OCI-LY7 (cell line): ENCODE data around the gene TRAPPC12. TPM values are rescaled to one million over a fixed set of nuclear protein-coding genes. Genes with fewer than 3 reads are reported as not detected.

ENCODE experiments used
- BruUV-seq: library from RNA; stranded (reverse); fragments of 400-500 nt; replicated peaks from 2 replicates; lab custom pipeline; 2021; lab: Mats Ljungman, UMichigan
- CTCF ChIA-PET: fragments of 300-600 bp; sonication (Branson Sonifier 250); formaldehyde crosslinking; loops from one replicate; lab custom pipeline; 2022; ENCODE audit warnings: antibody characterized with exemption; ENCODE audit not compliant: unreplicated experiment; lab: Charles Lee
- POLR2A ChIA-PET: fragments of 300-600 bp; sonication (Branson Sonifier 250); formaldehyde crosslinking; loops from one replicate; lab custom pipeline; 2022; ENCODE audit warnings: antibody characterized with exemption; lab: Charles Lee
- DNase-seq: peaks from one replicate; pipeline ENCODE4 v3.0.0-alpha.2; 2015; ENCODE audit warnings: low spot score
- H2AFZ ChIP-seq: fragments of 200-600 bp; sonication (generic), shearing (Covaris generic); 2 replicates; pipeline ENCODE4 v1.6.1; 2014; ENCODE audit warnings: mild to moderate bottlenecking, antibody characterized with exemption, low read length, moderate library complexity
- H3K27ac ChIP-seq: fragments of 200-600 bp; sonication (generic); 2 replicates; pipeline ENCODE4 v1.5.1; 2014; ENCODE audit warnings: mixed run types, low read depth, mild to moderate bottlenecking, moderate library complexity, low read length, inconsistent platforms; ENCODE audit not compliant: poor library complexity, severe bottlenecking
- H3K36me3 ChIP-seq: fragments of 200-600 bp; sonication (generic); 2 replicates; pipeline ENCODE4 v1.6.1; 2014; ENCODE audit warnings: mild to moderate bottlenecking, antibody characterized with exemption, low read length, moderate library complexity, mixed read lengths; ENCODE audit not compliant: insufficient read depth
- H3K4me1 ChIP-seq: fragments of 200-600 bp; sonication (generic); 2 replicates; pipeline ENCODE4 v1.5.1; 2014; ENCODE audit warnings: mild to moderate bottlenecking, low read length; ENCODE audit not compliant: insufficient read depth, poor library complexity, severe bottlenecking
- H3K4me2 ChIP-seq: fragments of 200-600 bp; sonication (generic); 2 replicates; pipeline ENCODE4 v1.6.1; 2014; ENCODE audit warnings: mild to moderate bottlenecking, low read length
- H3K4me3 ChIP-seq: fragments of 200-600 bp; sonication (generic); 2 replicates; pipeline ENCODE4 v1.5.1; 2014; ENCODE audit warnings: mild to moderate bottlenecking, low read depth, low read length; ENCODE audit not compliant: poor library complexity, severe bottlenecking
- H3K79me2 ChIP-seq: fragments of 200-600 bp; sonication (generic); 2 replicates; pipeline ENCODE4 v1.6.1; 2016; ENCODE audit warnings: low read depth, mild to moderate bottlenecking, low read length, moderate library complexity, mixed read lengths; ENCODE audit not compliant: insufficient read depth
- H3K9me2 ChIP-seq: fragments of 200-600 bp; sonication (generic); 2 replicates; pipeline ENCODE4 v1.6.1; 2016; ENCODE audit warnings: mild to moderate bottlenecking, low read length, mixed read lengths; ENCODE audit not compliant: insufficient read depth
- H3K9me3 ChIP-seq: fragments of 200-600 bp; sonication (generic); 2 replicates; pipeline ENCODE4 v1.6.1; 2014; ENCODE audit warnings: mild to moderate bottlenecking, mixed run types, low read length, mixed read lengths
- H4K20me1 ChIP-seq: fragments of 200-600 bp; sonication (generic); 2 replicates; pipeline ENCODE4 v1.6.1; 2014; ENCODE audit warnings: mild to moderate bottlenecking, antibody characterized with exemption, low read length, moderate library complexity, mixed read lengths; ENCODE audit not compliant: insufficient read depth
- CTCF ChIP-seq: fragments of 200-600 bp; sonication (generic); conservative IDR thresholded peaks from 2 replicates; pipeline ENCODE4 v1.5.1; 2014; ENCODE audit warnings: mild to moderate bottlenecking, antibody characterized with exemption, low read length, moderate library complexity, mixed read lengths
- EZH2phosphoT487 ChIP-seq: fragments of 200-600 bp; sonication (generic); IDR thresholded peaks from 2 replicates; pipeline ENCODE4 v1.6.1; 2018; ENCODE audit warnings: low read depth, borderline replicate concordance, mild to moderate bottlenecking, mixed run types, antibody characterized with exemption, low read length, moderate library complexity, mixed read lengths
- intact Hi-C: fragments of 100-400 bp; cut with micrococcal nuclease; formaldehyde crosslinking; loops from one replicate; pipeline ENCODE4 v1.10.0; 2022; ENCODE audit not compliant: unreplicated experiment
- total RNA-seq, 2 experiments: library from RNA; depleted of rRNA in 1 of 2; stranded (reverse); fragments of >200 nt in 1 of 2; shearing (Covaris generic) in 1 of 2; gene quantifications; 2 replicates each; pipeline ENCODE4 v1.2.3, GENCODE V29; 2014 to 2022

TRAPPC12 gene
- total RNA-seq, 2 experiments from 2014 or later, result 85.2 to 91.6 TPM

- Histone ChIP-seq H3K27ac (peak overlapping the region; percentile 70), H3K4me1 (peaks cover 15% of the 10 kb centered on the region), H2AFZ (no peak overlapping the region; the same call in 1 of the 2 replicates), H3K36me3 (peaks cover 72% of the 10 kb centered on the region), H3K9me3 (no peaks in the 10 kb centered on the region), H3K79me2 (no peaks in the 10 kb centered on the region), H4K20me1 (no peaks in the 10 kb centered on the region), H3K4me3 (no peak overlapping the region), H3K4me2 (peak overlapping the region; percentile 32), H3K9me2 (no peaks in the 10 kb centered on the region)
- intact Hi-C loops, result no loop called here
- peak; percentile 71 for DNase-seq
- ChIA-PET CTCF (no interaction called here), POLR2A (interaction anchor here (0.6 to 1.0 kb wide), 3 partner anchors 9 to 190 kb away, joined by 3 to 4 read pairs (median 3); no protein-coding TSS in a partner anchor)
- BruUV-seq, result no TSS peak
- TF ChIP-seq CTCF (no peak), EZH2phosphoT487 (no peak)
Measured at GRCh38 chr2:3403587-3404334, 24.3 kb downstream of the TRAPPC12 start.

GRCh38 chr2:3404349-3404894 lies 24.9 kb downstream of the TRAPPC12 start:
- no peak for DNase-seq
- H3K4me2 ChIP-seq, result no peak overlapping the region
- peaks cover 15% of the 10 kb centered on the region for H3K4me1 ChIP-seq
- H4K20me1 ChIP-seq, result no peaks in the 10 kb centered on the region
- POLR2A ChIA-PET, result interaction anchor here (0.6 to 1.0 kb wide), 2 partner anchors 11 to 868 kb away, joined by 3 to 4 read pairs; no protein-coding TSS in a partner anchor
- peak overlapping the region; percentile 70 for H3K27ac ChIP-seq
- intact Hi-C loops, result no loop called here
- peaks cover 74% of the 10 kb centered on the region for H3K36me3 ChIP-seq
- H3K79me2 ChIP-seq, result no peaks in the 10 kb centered on the region
- no TSS peak for BruUV-seq
- TF ChIP-seq EZH2phosphoT487 (no peak), CTCF (no peak)
- CTCF ChIA-PET, result no interaction called here
- H3K4me3 ChIP-seq, result no peak overlapping the region
- H2AFZ ChIP-seq, result no peak overlapping the region
- no peaks in the 10 kb centered on the region for H3K9me2 ChIP-seq
- H3K9me3 ChIP-seq, result no peaks in the 10 kb centered on the region

- TF ChIP-seq EZH2phosphoT487 (no peak), CTCF (no peak)
- no peaks in the 10 kb centered on the region for H3K9me2 ChIP-seq
- H3K79me2 ChIP-seq, result no peaks in the 10 kb centered on the region
- H3K36me3 ChIP-seq, result peaks cover 80% of the 10 kb centered on the region
- H3K27ac ChIP-seq, result no peak overlapping the region
- no peak overlapping the region for H3K4me3 ChIP-seq
- H4K20me1 ChIP-seq, result no peaks in the 10 kb centered on the region
- POLR2A ChIA-PET, result interaction anchor here (0.9 kb wide), 1 partner anchor 17 kb away, joined by 3 read pairs; no protein-coding TSS in a partner anchor
- H3K4me1 ChIP-seq, result peaks cover 15% of the 10 kb centered on the region
- H3K9me3 ChIP-seq, result no peaks in the 10 kb centered on the region
- H2AFZ ChIP-seq, result no peak overlapping the region
- DNase-seq, result no peak
- BruUV-seq, result no TSS peak
- CTCF ChIA-PET, result no interaction called here
- intact Hi-C loops, result no loop called here
- H3K4me2 ChIP-seq, result no peak overlapping the region
Measured at GRCh38 chr2:3405307-3405706, 25.8 kb downstream of the TRAPPC12 start.
